AG04450 (cell line): ENCODE data around the gene SEMA4D. TPM values are rescaled to one million over a fixed set of nuclear protein-coding genes. Genes with fewer than 3 reads are reported as not detected.

Experiments
- CTCF ChIA-PET: fragments of 300-600, 350-600 bp; formaldehyde crosslinking; extraction: SDS; loops from one replicate; lab custom pipeline; 2022; ENCODE audit warnings: antibody characterized with exemption, inconsistent platforms; lab: Charles Lee
- POLR2A ChIA-PET: fragments of 350-600 bp; formaldehyde crosslinking; extraction: SDS; loops from one replicate; lab custom pipeline; 2021; ENCODE audit warnings: antibody characterized with exemption, inconsistent platforms; lab: Yijun Ruan, JAX
- DNase-seq: peaks from one replicate; pipeline ENCODE4 v3.0.0-alpha.2; 2011; ENCODE audit warnings: low read depth, low spot score
- H3K27ac ChIP-seq: one replicate; pipeline ENCODE4 v1.5.1; 2012; ENCODE audit warnings: low read depth, low read length, control low read depth
- H3K27me3 ChIP-seq: one replicate; pipeline ENCODE4 v1.6.0; 2012; ENCODE audit warnings: low read length; ENCODE audit not compliant: control insufficient read depth, insufficient read depth
- H3K4me3 ChIP-seq: 2 replicates; pipeline ENCODE4 v1.5.1; 2011; ENCODE audit warnings: mild to moderate bottlenecking, low read depth, low read length, control low read depth
- H3K9me3 ChIP-seq: 2 replicates; pipeline ENCODE4 v1.5.1; 2012; ENCODE audit warnings: low read length; ENCODE audit not compliant: control insufficient read depth, insufficient read depth
- CTCF ChIP-seq: IDR thresholded peaks from 2 replicates; pipeline ENCODE4 v1.5.1; 2011; ENCODE audit warnings: low read depth, low read length, control low read depth, inconsistent platforms
- polyA plus RNA-seq: library from polyadenylated mRNA; depleted of rRNA; stranded (reverse); fragments of >200 nt; gene quantifications from 2 replicates; pipeline ENCODE4 v1.2.3, GENCODE V29; 2011

Gene SEMA4D
- polyA plus RNA-seq, 1 experiment: 2.8 TPM

GRCh38 chr9:89468281-89468960 lies 29.5 kb downstream of the SEMA4D start:
- ChIA-PET CTCF (no interaction called here), POLR2A (no interaction called here)
- H3K27ac ChIP-seq: no peak overlapping the region
- no peak for DNase-seq
- no peak overlapping the region for H3K4me3 ChIP-seq
- TF ChIP-seq CTCF: no peak
- no peaks in the 10 kb centered on the region for H3K27me3 ChIP-seq
- no peaks in the 10 kb centered on the region for H3K9me3 ChIP-seq

- ChIA-PET POLR2A (no interaction called here), CTCF (no interaction called here)
- DNase-seq: no peak
- Histone ChIP-seq H3K27me3 (no peaks in the 10 kb centered on the region), H3K27ac (no peak overlapping the region), H3K4me3 (no peak overlapping the region), H3K9me3 (no peaks in the 10 kb centered on the region)
- no peak for TF ChIP-seq CTCF
Measured at GRCh38 chr9:89467278-89467625, 30.7 kb downstream of the SEMA4D start.

- no peak for TF ChIP-seq CTCF
- ChIA-PET CTCF (no interaction called here), POLR2A (no interaction called here)
- H3K9me3 ChIP-seq: no peaks in the 10 kb centered on the region
- no peaks in the 10 kb centered on the region for H3K27me3 ChIP-seq
- H3K4me3 ChIP-seq: no peak overlapping the region
- H3K27ac ChIP-seq: no peak overlapping the region
- DNase-seq: no peak
Measured at GRCh38 chr9:89466451-89467277, 31.2 kb downstream of the SEMA4D start.

- TF ChIP-seq CTCF: no peak
- Histone ChIP-seq H3K27me3 (no peaks in the 10 kb centered on the region), H3K27ac (no peak overlapping the region), H3K4me3 (no peak overlapping the region), H3K9me3 (no peaks in the 10 kb centered on the region)
- CTCF ChIA-PET: no interaction called here
- POLR2A ChIA-PET: no interaction called here
- no peak for DNase-seq
Measured at GRCh38 chr9:89465726-89466308, 32.1 kb downstream of the SEMA4D start.

GRCh38 chr9:89465001-89465451 lies 32.9 kb downstream of the SEMA4D start:
- no peak overlapping the region for H3K27ac ChIP-seq
- CTCF ChIA-PET: no interaction called here
- no peak overlapping the region for H3K4me3 ChIP-seq
- no peaks in the 10 kb centered on the region for H3K9me3 ChIP-seq
- POLR2A ChIA-PET: no interaction called here
- no peaks in the 10 kb centered on the region for H3K27me3 ChIP-seq
- no peak for TF ChIP-seq CTCF
- DNase-seq: no peak
